Progenitor cell of endocrine pancreas (in vitro differentiated cells): Measurements from ENCODE around the gene CHST10. TPM values are rescaled to one million over a fixed set of nuclear protein-coding genes. Genes with fewer than 3 reads are reported as not detected.
"Not testable (repeated sequence)": the region's sequence is repeated elsewhere in the genome, so short reads cannot be mapped to it uniquely, and the experiment has no call there.

ENCODE experiments used
- DNase-seq: peaks from one replicate; pipeline ENCODE4 v3.0.0; 2021; ENCODE audit warnings: low spot score; ENCODE audit not compliant: unreplicated experiment
- H3K27ac Mint-ChIP-seq: 2 replicates; pipeline ENCODE4 v1.8.0; 2021; ENCODE audit warnings: mild to moderate bottlenecking, moderate library complexity, mixed read lengths
- H3K27me3 Mint-ChIP-seq: 2 replicates; pipeline ENCODE4 v1.8.0; 2021; ENCODE audit warnings: mixed read lengths
- H3K36me3 Mint-ChIP-seq: 2 replicates; pipeline ENCODE4 v1.8.0; 2022; ENCODE audit warnings: mixed read lengths; ENCODE audit not compliant: insufficient read depth
- H3K4me1 Mint-ChIP-seq: 2 replicates; pipeline ENCODE4 v1.8.0; 2021; ENCODE audit warnings: low read depth, mixed read lengths
- H3K4me3 Mint-ChIP-seq: 2 replicates; pipeline ENCODE4 v1.8.0; 2021; ENCODE audit warnings: low read depth, mild to moderate bottlenecking, moderate library complexity, mixed read lengths
- H3K9me3 Mint-ChIP-seq: 2 replicates; pipeline ENCODE4 v1.8.0; 2021; ENCODE audit warnings: low read depth, mixed read lengths
- CTCF ChIP-seq: fragments of 200-600 bp; sonication (generic); IDR thresholded peaks from one replicate; pipeline ENCODE4 v1.5.0; 2021; ENCODE audit warnings: antibody characterized with exemption, mild to moderate bottlenecking; ENCODE audit not compliant: unreplicated experiment
- long read RNA-seq: library from polyadenylated mRNA; unstranded; transcript quantifications from one replicate; pipeline ENCODE4 v2.0.0, GENCODE V29; 2020
- total RNA-seq: library from RNA; stranded (reverse); gene quantifications from 2 replicates; pipeline ENCODE4 v1.2.1, GENCODE V29; 2021

The CHST10 gene
- 22.1 TPM in 2 replicates for total RNA-seq
- long read RNA-seq, transcript CHST10-201 (7 exons, 2,842 nt), result major isoform, 16 of 35 reads
- long read RNA-seq, partial matches to known transcripts, result 7 of 35 reads
- long read RNA-seq, other reads (novel, unspliced or antisense), result 11 of 35 reads

- Mint-ChIP-seq H3K9me3 (no peaks in the 10 kb centered on the region), H3K4me1 (peaks cover 20% of the 10 kb centered on the region), H3K4me3 (peak within 1 kb of the TSS; percentile 89), H3K36me3 (no peaks in the 10 kb centered on the region), H3K27me3 (peaks cover under 1% of the 10 kb centered on the region), H3K27ac (peak within 1 kb of the TSS; percentile 95)
- no peak for TF ChIP-seq CTCF
- peak; percentile 68 for DNase-seq
These were observed at the start of gene CHST10 for GRCh38 chr2:100416935-100417710. TSS of gene CHST10 (minus strand) at chr2:100417668. CDS start at chr2:100406675, 10,993 bp downstream.

DNA sequence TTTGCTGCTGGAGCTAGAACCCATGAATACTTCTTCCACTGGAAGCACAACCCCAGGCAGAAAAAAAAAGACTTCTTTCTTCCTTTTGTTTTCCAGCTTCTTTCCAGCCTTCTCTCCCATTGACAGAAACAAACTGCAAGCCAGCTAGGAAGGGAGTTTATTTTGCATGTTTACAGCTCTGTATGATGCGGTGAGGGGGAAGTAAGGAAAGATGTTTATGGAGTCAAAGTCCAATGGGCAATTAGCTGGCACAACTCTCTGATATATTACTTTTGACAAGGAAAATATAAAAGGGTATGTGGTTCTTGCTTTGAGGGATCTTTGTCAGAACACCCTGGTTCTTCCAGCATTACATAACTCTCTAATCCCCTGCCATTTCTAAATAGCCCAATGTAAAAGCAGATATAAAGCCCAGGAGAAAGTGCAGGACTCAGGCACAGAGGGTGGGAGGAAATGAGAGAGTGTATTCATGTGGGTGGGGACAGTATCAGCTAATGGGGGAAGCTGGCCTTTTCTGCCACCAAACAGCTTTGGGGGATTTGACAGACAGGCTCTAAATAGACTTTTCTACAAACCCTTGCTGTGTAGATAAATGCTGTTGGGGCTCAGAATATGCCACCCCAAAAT lies 43.5 kb upstream of the CHST10 start:
- no peak for DNase-seq
- no peaks in the 10 kb centered on the region for H3K36me3 Mint-ChIP-seq
- no peak overlapping the region for H3K4me3 Mint-ChIP-seq
- H3K4me1 Mint-ChIP-seq, result no peaks in the 10 kb centered on the region
- TF ChIP-seq CTCF, result no peak
- no peak overlapping the region for H3K27ac Mint-ChIP-seq
- peaks cover 21% of the 10 kb centered on the region for H3K9me3 Mint-ChIP-seq
- peaks cover 3% of the 10 kb centered on the region for H3K27me3 Mint-ChIP-seq

- H3K4me3 Mint-ChIP-seq, H3K4me1 Mint-ChIP-seq, H3K27ac Mint-ChIP-seq, H3K36me3 Mint-ChIP-seq, H3K27me3 Mint-ChIP-seq, DNase-seq: not testable (repeated sequence)
- H3K9me3 Mint-ChIP-seq, result peaks cover 24% of the 10 kb centered on the region
These were observed 38.9 kb upstream of the CHST10 start for GRCh38 chr2:100456357-100456756.

- H3K4me1 Mint-ChIP-seq, result no peaks in the 10 kb centered on the region
- peaks cover 12% of the 10 kb centered on the region for H3K9me3 Mint-ChIP-seq
- no peaks in the 10 kb centered on the region for H3K36me3 Mint-ChIP-seq
- H3K27me3 Mint-ChIP-seq, result no peaks in the 10 kb centered on the region
- no peak overlapping the region for H3K27ac Mint-ChIP-seq
- TF ChIP-seq CTCF, result no peak
- no peak overlapping the region for H3K4me3 Mint-ChIP-seq
- no peak for DNase-seq
These were observed 36.4 kb upstream of the CHST10 start for GRCh38 chr2:100453853-100454252.

- Mint-ChIP-seq H3K27ac (no peak overlapping the region), H3K27me3 (no peaks in the 10 kb centered on the region), H3K36me3 (no peaks in the 10 kb centered on the region), H3K4me1 (no peaks in the 10 kb centered on the region), H3K4me3 (no peak overlapping the region), H3K9me3 (peaks cover 10% of the 10 kb centered on the region)
- TF ChIP-seq CTCF, result no peak
- DNase-seq, result no peak
These were observed 34.3 kb upstream of the CHST10 start for GRCh38 chr2:100451734-100452133.
